ENCODE results near the gene TULP4.
"Not testable (repeated sequence)": the region's sequence is repeated elsewhere in the genome, so short reads cannot be mapped to it uniquely, and the experiment has no call there.

TULP4 gene

DNA sequence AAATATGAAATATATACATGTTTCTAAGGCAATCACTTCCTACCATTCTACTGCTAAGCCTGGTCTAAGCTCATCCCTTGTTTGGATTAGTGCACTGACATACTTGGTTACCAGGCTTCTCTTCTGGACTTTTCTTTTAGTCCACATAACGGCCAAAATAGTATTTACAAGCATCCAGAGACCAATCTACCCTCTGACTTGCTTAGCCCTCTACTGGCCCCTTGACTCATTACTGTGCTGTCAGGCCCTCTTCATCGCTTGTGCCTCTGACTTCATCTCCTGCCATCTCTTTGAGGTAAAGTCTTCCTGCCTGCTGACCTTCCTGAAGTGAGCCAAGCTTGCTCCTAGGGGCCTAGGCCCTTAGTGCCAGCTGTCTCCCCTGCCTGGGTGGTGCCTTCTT, 35.1 kb downstream of the TULP4 start:
- in situ Hi-C loops (cut with HindIII; ENCODE audit: low sequenced_read_pairs) = no loop called here
- H3K4me3 ChIP-seq (ENCODE audit: low read depth, low read length) = no peak overlapping the region
- TF ChIP-seq, protein P1, sequence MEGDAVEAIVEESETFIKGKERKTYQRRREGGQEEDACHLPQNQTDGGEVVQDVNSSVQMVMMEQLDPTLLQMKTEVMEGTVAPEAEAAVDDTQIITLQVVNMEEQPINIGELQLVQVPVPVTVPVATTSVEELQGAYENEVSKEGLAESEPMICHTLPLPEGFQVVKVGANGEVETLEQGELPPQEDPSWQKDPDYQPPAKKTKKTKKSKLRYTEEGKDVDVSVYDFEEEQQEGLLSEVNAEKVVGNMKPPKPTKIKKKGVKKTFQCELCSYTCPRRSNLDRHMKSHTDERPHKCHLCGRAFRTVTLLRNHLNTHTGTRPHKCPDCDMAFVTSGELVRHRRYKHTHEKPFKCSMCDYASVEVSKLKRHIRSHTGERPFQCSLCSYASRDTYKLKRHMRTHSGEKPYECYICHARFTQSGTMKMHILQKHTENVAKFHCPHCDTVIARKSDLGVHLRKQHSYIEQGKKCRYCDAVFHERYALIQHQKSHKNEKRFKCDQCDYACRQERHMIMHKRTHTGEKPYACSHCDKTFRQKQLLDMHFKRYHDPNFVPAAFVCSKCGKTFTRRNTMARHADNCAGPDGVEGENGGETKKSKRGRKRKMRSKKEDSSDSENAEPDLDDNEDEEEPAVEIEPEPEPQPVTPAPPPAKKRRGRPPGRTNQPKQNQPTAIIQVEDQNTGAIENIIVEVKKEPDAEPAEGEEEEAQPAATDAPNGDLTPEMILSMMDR (IDR thresholded peaks at IDR 0.05; ENCODE audit: low read depth, low read length, missing control alignments) = no peak
- DNase-seq (ENCODE audit: low read depth) = no peak

DNA sequence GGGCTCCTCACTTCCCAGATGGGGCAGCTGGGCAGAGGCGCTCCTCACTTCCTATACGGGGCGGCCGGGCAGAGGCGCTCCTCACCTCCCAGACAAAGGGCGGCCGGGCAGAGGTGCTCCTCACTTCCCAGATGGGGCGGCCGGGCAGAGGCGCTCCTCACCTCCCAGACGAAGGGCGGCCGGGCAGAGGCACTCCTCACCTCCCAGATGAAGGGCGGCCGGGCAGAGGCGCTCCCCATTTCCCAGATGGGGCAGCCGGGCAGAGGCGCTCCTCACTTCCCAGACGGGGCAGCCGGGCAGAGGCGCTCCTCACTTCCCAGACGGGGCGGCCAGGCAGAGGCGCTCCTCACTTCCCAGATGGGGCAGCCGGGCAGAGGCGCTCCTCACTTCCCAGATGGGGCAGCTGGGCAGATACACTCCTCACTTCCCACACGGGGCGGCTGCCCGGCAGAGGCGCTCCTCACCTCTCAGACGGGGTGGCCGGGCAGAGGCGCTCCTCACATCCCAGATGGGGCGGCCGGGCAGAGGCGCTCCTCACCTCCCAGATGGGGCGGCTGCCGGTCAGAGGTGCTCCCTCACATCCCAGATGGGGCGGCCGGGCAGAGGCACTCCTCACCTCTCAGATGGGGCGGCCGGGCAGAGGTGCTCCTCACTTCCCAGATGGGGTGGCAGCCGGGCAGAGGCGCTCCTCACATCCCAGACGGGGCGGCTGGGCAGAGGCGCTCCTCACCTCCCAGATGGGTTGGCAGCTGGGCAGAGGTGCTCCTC, 36.7 kb downstream of the TULP4 start:
- H3K4me3 ChIP-seq (ENCODE audit: low read depth, low read length); DNase-seq (ENCODE audit: low read depth); in situ Hi-C loops (cut with HindIII; ENCODE audit: low sequenced_read_pairs): not testable (repeated sequence)

DNA sequence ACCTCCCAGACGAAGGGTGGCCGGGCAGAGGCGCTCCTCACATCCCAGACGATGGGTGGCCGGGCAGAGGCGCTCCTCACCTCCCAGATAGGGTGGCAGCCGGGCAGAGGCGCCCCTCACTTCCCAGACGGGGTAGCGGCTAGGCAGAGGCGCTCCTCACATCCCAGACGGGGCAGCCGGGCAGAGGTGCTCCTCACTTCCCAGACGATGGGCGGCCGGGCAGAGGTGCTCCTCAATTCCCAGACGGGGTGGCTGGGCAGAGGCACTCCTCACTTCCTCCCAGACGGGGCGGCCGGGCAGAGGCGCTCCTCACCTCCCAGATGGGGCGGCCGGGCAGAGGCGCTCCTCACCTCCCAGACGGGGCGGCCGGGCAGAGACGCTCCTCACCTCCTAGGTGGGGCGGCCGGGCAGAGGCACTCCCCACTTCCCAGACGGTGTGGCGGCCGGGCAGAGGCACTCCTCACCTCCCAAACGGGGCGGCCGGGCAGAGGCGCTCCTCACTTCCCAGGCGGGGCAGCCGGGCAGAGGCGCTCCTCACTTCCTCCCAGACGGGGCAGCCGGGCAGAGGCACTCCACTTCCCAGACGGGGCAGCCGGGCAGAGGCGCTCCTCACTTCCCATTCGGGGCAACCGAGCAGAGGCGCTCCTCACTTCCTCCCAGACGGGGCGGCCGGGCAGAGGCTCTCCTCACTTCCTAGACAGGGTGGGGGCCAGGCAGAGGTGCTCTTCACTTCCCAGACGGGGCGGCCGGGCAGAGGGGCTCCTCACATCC, 37.4 kb downstream of the TULP4 start:
- H3K4me3 ChIP-seq (ENCODE audit: low read depth, low read length); in situ Hi-C loops (cut with HindIII; ENCODE audit: low sequenced_read_pairs); DNase-seq (ENCODE audit: low read depth): not testable (repeated sequence)

DNA sequence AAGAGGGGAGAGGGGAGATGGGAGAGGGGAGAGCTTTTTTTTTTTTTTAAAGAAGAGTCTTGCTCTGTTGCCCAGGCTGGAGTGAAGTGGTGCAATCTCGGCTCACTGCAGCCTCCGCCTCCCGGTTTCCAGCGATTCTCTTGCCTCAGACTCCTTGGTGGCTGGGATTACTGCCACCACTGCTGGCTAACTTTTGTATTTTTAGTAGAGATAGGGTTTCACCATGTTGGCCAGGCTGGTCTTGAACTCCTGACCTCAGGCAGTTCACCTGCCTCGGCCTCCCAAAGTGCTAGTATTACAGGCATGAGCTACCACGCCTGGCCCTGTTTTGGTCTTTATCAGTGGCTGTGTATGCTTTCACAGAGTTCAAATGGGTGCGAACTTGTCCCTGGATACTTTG, 38.5 kb downstream of the TULP4 start:
- in situ Hi-C loops (cut with HindIII; ENCODE audit: low sequenced_read_pairs); H3K4me3 ChIP-seq (ENCODE audit: low read depth, low read length); DNase-seq (ENCODE audit: low read depth): not testable (repeated sequence)

DNA sequence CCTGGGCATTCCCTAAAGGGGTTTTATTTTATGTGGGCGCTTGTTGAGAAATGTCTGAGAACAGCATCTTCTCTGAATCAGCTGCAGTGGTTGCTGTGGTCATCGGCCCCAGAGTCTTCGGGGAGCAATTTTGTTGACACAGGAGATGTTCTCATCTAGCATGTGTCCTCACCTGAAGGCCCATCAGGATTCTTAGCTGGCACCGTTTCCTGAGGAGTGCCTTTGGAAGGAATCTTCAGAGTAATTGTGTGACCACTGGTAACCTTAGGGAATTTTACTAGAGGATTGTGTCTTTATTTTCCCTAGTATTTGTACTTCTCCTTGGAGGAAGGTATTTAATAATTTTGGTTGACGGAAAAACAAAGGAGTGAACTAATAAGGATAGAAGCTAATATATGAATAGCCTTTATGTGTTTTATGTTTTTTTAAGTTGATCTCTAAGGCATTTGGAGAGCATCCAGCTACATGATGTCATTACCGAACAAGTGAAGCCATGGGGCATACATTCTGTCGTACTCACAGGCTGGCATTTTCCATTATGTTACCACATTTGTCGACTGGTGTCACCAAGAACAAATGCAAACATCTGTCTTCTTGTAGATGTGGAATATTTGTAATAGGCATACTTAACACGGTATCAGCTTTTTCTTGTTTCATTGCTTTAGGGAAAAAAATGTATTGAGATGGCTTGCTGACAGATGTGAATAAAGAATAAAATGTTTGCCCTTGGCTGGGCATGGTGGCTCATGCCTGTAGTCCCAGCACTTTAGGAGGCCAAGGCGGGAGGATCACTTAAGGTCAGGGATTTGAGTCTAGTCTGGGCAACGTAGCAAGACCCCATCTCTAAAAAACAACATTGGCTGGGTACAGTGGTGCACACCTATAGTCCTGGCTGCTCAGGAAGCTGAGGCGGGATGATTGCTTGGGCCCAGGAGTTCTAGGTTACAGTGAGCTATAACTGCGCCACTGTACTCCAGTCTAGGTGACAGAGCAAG, 41.9 kb downstream of the TULP4 start:
- in situ Hi-C loops (cut with HindIII; ENCODE audit: low sequenced_read_pairs) = no loop called here
- TF ChIP-seq, protein P1 (IDR thresholded peaks at IDR 0.05; ENCODE audit: low read depth, low read length, missing control alignments) = no peak
- no peak for DNase-seq (ENCODE audit: low read depth)

DNA sequence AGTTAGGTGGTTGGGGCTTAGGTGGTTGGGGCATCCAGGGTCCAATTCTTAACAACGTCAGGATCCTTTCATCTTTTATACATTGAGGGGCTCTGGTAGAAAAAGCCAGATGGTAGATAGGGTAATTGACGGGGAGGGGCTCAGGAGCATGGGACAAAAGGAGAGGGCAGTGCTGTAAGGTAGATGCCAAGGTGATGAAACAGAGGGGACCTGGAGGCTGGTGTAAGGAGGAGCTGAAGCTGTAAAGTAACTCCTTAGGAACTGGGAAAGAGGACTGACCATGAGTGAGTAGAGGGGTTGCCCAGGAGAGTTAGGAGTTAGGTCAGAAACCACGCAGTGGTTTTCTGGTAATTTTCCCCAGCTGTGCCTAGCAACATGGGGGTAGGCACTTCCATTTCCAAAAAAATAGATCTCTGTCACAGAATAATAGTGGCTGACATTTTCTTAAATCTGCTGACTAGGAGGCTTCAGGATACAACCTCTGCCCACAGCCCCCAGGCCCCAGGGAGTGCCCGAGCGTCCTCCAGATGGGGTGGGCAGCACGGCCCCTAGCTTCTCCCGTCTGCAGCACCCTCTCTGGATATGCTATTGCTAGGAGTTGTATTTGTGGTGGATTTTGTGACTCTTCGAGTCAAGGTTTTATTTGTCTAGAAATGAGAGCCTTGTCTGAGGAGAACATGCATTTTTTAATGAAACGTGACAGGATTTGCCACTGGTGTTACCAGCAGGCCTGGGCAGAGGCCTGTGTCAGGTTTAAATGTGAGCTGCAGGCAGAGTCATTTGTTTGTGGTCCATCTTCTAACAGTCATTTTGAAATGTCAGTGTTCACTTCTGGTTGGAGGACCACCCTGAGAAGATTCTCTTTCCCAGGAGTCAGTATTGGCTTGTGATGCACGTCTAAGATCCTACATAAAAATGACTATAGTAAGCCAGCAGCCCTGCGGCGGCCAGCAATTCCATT, 44.6 kb downstream of the TULP4 start:
- in situ Hi-C loops (cut with HindIII; ENCODE audit: low sequenced_read_pairs) = no loop called here
- no peak for DNase-seq (ENCODE audit: low read depth)
- TF ChIP-seq, protein P1 (IDR thresholded peaks at IDR 0.05; ENCODE audit: low read depth, low read length, missing control alignments) = no peak
- no peak overlapping the region for H3K4me3 ChIP-seq (ENCODE audit: low read depth, low read length)

More for the DNA sequence above, 41.9 kb downstream of the TULP4 start:
- H3K4me3 ChIP-seq (ENCODE audit: low read depth, low read length) = no peak overlapping the region

DNA sequence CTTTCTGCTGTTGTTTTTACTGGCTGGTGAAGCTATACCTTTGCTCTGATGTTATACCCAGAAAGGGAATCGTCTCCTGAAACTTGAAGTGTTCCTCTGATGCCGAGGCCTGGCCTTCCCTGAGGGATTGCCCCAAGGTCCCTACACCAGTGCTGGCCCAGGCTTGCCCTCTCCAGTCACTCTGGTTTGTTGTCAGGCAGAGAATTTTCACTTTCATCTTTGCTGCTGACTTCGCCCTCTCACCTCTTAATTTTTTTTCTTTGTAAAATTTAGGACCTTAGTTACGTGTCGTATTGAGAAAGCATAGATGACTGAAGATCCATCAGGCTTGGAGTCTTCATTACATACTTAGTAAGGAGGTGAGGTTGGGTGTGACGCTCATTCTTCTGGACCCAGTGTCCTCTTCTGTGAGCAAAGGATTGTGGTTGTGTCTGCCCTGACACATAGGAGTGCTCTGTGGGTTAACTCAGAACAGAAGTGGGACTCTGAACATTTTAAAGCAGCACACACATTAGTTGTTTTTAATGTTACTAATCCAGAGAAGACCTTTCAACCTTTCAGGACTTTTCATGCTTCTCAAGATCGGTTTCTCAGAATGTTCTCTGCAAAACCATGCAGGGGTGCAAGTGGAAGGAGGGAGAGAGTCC, 45.4 kb downstream of the TULP4 start:
- DNase-seq (ENCODE audit: low read depth) = no peak
- TF ChIP-seq, protein P1 (IDR thresholded peaks at IDR 0.05; ENCODE audit: low read depth, low read length, missing control alignments) = no peak
- H3K4me3 ChIP-seq (ENCODE audit: low read depth, low read length) = no peak overlapping the region
- in situ Hi-C loops (cut with HindIII; ENCODE audit: low sequenced_read_pairs) = no loop called here

Measured in astrocyte of the cerebellum (primary cell).